Muscle of leg (tissue), 11 donors: ENCODE measurements around the gene NPTN. TPM values are rescaled to one million over a fixed set of nuclear protein-coding genes. Genes with fewer than 3 reads are reported as not detected.
"Not testable (repeated sequence)": the region's sequence is repeated elsewhere in the genome, so short reads cannot be mapped to it uniquely, and the experiment has no call there.

Source experiments
- DNase-seq: peaks from one replicate; pipeline ENCODE4 v3.0.0; 2013
- H3K27ac ChIP-seq: one replicate; pipeline ENCODE4 v1.5.1; 2013; ENCODE audit warnings: mild to moderate bottlenecking, low read length, control low read depth
- H3K27me3 ChIP-seq: one replicate; pipeline ENCODE4 v1.6.1; 2013; ENCODE audit warnings: low read length; ENCODE audit not compliant: control insufficient read depth, insufficient read depth
- H3K36me3 ChIP-seq: one replicate; pipeline ENCODE4 v1.6.1; 2013; ENCODE audit warnings: low read length; ENCODE audit not compliant: control insufficient read depth, insufficient read depth
- H3K4me1 ChIP-seq: one replicate; pipeline ENCODE4 v1.6.1; 2013; ENCODE audit warnings: low read length; ENCODE audit not compliant: control insufficient read depth, insufficient read depth
- H3K4me3 ChIP-seq: one replicate; pipeline ENCODE4 v1.5.1; 2013; ENCODE audit warnings: low read length, control low read depth
- H3K9me3 ChIP-seq: replicated peaks from 2 replicates; pipeline ENCODE4 v1.6.1; 2013; ENCODE audit warnings: low read depth, low read length; ENCODE audit not compliant: control insufficient read depth
- WGBS: methylation state at CpG from one replicate; pipeline ENCODE4 v1.1.5; 2013; ENCODE audit warnings: missing lambda C conversion rate; ENCODE audit not compliant: insufficient coverage; 5-methylcytosine and 5-hydroxymethylcytosine counted together
- polyA plus RNA-seq, 8 donors: library from polyadenylated mRNA; unstranded; fragments of 120-200 nt; gene quantifications; one replicate each; pipeline versions ENCODE4 v1.2.1 to v1.2.3, GENCODE V29; 2013; ENCODE audit warnings: inconsistent platforms in 1 of 8, low replicate concordance in 1 of 8; ENCODE audit not compliant: insufficient read length in 8 of 8, insufficient read depth in 1 of 8
- total RNA-seq: library from RNA; stranded (reverse); fragments of 120-200 nt; gene quantifications from one replicate; pipeline ENCODE4 v1.2.4, GENCODE V29; 2013

NPTN gene
- total and polyA plus RNA-seq, 9 donors: 64.8 to 96.4 (median 82.7) TPM

- 30% methylated on average over 4 of the region's 5 CpGs for whole genome bisulfite sequencing
- H3K36me3 ChIP-seq, H3K4me3 ChIP-seq, H3K27me3 ChIP-seq, H3K9me3 ChIP-seq, H3K4me1 ChIP-seq, DNase-seq, H3K27ac ChIP-seq: not testable (repeated sequence)
These were observed 6.3 kb upstream of the NPTN start for GRCh38 chr15:73639464-73639863.

GRCh38 chr15:73637527-73637926 lies 4.3 kb upstream of the NPTN start:
- Histone ChIP-seq H3K4me3 (no peak overlapping the region), H3K4me1 (peaks cover 7% of the 10 kb centered on the region), H3K27ac (no peak overlapping the region), H3K36me3 (no peaks in the 10 kb centered on the region), H3K27me3 (no peaks in the 10 kb centered on the region), H3K9me3 (no peaks in the 10 kb centered on the region)
- peak; percentile 28 for DNase-seq
- 9% methylated on average over 1 of the region's 2 CpGs for whole genome bisulfite sequencing

- Histone ChIP-seq H3K4me1 (peaks cover 11% of the 10 kb centered on the region), H3K36me3 (no peaks in the 10 kb centered on the region)
- 65% methylated on average over 6 of the region's 6 CpGs for WGBS
These were observed 854 bp upstream of the NPTN start for GRCh38 chr15:73633991-73634495.

GRCh38 chr15:73632670-73633058 lies 525 bp downstream of the NPTN start:
- Histone ChIP-seq H3K36me3 (no peaks in the 10 kb centered on the region), H3K27ac (peak overlapping the region; percentile 82), H3K9me3 (no peaks in the 10 kb centered on the region), H3K4me1 (peaks cover 11% of the 10 kb centered on the region), H3K4me3 (peak overlapping the region; percentile 94), H3K27me3 (no peaks in the 10 kb centered on the region)
- WGBS: 0% methylated on average over 40 of the region's 40 CpGs
- no peak for DNase-seq

More at GRCh38 chr15:73633991-73634495, 854 bp upstream of the NPTN start:
- Histone ChIP-seq H3K27ac (peak overlapping the region; percentile 80), H3K9me3 (no peaks in the 10 kb centered on the region), H3K4me3 (peak overlapping the region; percentile 56), H3K27me3 (no peaks in the 10 kb centered on the region)
- DNase-seq: no peak

- Histone ChIP-seq H3K27ac (peak overlapping the region; percentile 82), H3K36me3 (no peaks in the 10 kb centered on the region), H3K4me3 (peak overlapping the region; percentile 94), H3K27me3 (no peaks in the 10 kb centered on the region), H3K4me1 (peaks cover 11% of the 10 kb centered on the region), H3K9me3 (no peaks in the 10 kb centered on the region)
- 5% methylated on average over 6 of the region's 6 CpGs for WGBS
- DNase-seq: peak; percentile 65
These were observed 1.1 kb downstream of the NPTN start for GRCh38 chr15:73631915-73632669.

GRCh38 chr15:73630921-73631362 lies 2.2 kb downstream of the NPTN start:
- no peak overlapping the region for H3K27ac ChIP-seq
- H3K27me3 ChIP-seq: no peaks in the 10 kb centered on the region
- H3K4me3 ChIP-seq: no peak overlapping the region
- WGBS: no CpG with 5 or more reads among the region's 4 CpGs
- H3K4me1 ChIP-seq: peaks cover 11% of the 10 kb centered on the region
- H3K9me3 ChIP-seq: no peaks in the 10 kb centered on the region
- H3K36me3 ChIP-seq: no peaks in the 10 kb centered on the region
- DNase-seq: no peak

GRCh38 chr15:73629798-73630429 lies 3.3 kb downstream of the NPTN start:
- peak overlapping the region; percentile 15 for H3K27ac ChIP-seq

GRCh38 chr15:73628976-73629797 lies 4.0 kb downstream of the NPTN start:
- no peaks in the 10 kb centered on the region for H3K36me3 ChIP-seq
- H3K27me3 ChIP-seq: no peaks in the 10 kb centered on the region
- no peak overlapping the region for H3K4me3 ChIP-seq
- no CpG with 5 or more reads among the region's 7 CpGs for WGBS
- DNase-seq: no peak
- H3K27ac ChIP-seq: no peak overlapping the region
- peaks cover 11% of the 10 kb centered on the region for H3K4me1 ChIP-seq
- H3K9me3 ChIP-seq: no peaks in the 10 kb centered on the region

More at GRCh38 chr15:73629798-73630429, 3.3 kb downstream of the NPTN start:
- Histone ChIP-seq H3K4me1 (peaks cover 11% of the 10 kb centered on the region), H3K4me3 (no peak overlapping the region), H3K36me3 (no peaks in the 10 kb centered on the region), H3K9me3 (no peaks in the 10 kb centered on the region), H3K27me3 (no peaks in the 10 kb centered on the region)
- no CpG with 5 or more reads among the region's 2 CpGs for WGBS
- peak; percentile 65 for DNase-seq

GRCh38 chr15:73628102-73628501 lies 5.1 kb downstream of the NPTN start:
- Histone ChIP-seq H3K36me3 (no peaks in the 10 kb centered on the region), H3K9me3 (no peaks in the 10 kb centered on the region), H3K27me3 (no peaks in the 10 kb centered on the region), H3K4me1 (peaks cover 4% of the 10 kb centered on the region), H3K27ac (no peak overlapping the region), H3K4me3 (no peak overlapping the region)
- no peak for DNase-seq
- WGBS: 74% methylated on average over 2 of the region's 2 CpGs

GRCh38 chr15:73626072-73626471 lies 7.1 kb downstream of the NPTN start:
- H3K36me3 ChIP-seq: no peaks in the 10 kb centered on the region
- no CpG with 5 or more reads among the region's 2 CpGs for WGBS
- no peak overlapping the region for H3K27ac ChIP-seq
- H3K4me3 ChIP-seq: no peak overlapping the region
- no peak for DNase-seq
- no peaks in the 10 kb centered on the region for H3K27me3 ChIP-seq
- no peaks in the 10 kb centered on the region for H3K9me3 ChIP-seq
- H3K4me1 ChIP-seq: no peaks in the 10 kb centered on the region
